ENCODE measurements around the gene HOXD12.
A peak's percentile ranks its signal among the peaks of the same experiment; 100 is the strongest.

HOXD12 gene

GRCh38 chr2:176081376-176081836 is 18.2 kb upstream of the HOXD12 start:
- DNase-seq (ENCODE audit: low spot score) = no peak

- peak; percentile 60 for DNase-seq (ENCODE audit: low spot score)
These were observed 17.6 kb upstream of the HOXD12 start for GRCh38 chr2:176081837-176082524.

GRCh38 chr2:176082525-176082823 is 17.1 kb upstream of the HOXD12 start:
- no peak for DNase-seq (ENCODE audit: low spot score)

GRCh38 chr2:176082824-176083751 is 16.5 kb upstream of the HOXD12 start:
- no peak for DNase-seq (ENCODE audit: low spot score)

- no peak for DNase-seq (ENCODE audit: low spot score)
These were observed 15.8 kb upstream of the HOXD12 start, which contains the start of gene EVX2 for GRCh38 chr2:176083796-176084261. Gene EVX2, minus strand, starts transcription at chr2:176083962. Its CDS starts 186 bp downstream, at chr2:176083776.

GRCh38 chr2:176084611-176085119 is 14.9 kb upstream of the HOXD12 start:
- DNase-seq (ENCODE audit: low spot score) = no peak

GRCh38 chr2:176085120-176085788 is 14.3 kb upstream of the HOXD12 start:
- DNase-seq (ENCODE audit: low spot score) = no peak

GRCh38 chr2:176085861-176086771 is 13.5 kb upstream of the HOXD12 start:
- DNase-seq (ENCODE audit: low spot score) = no peak

GRCh38 chr2:176087330-176088047 is 12.1 kb upstream of the HOXD12 start:
- DNase-seq (ENCODE audit: low spot score) = no peak

- peak; percentile 75 for DNase-seq (ENCODE audit: low spot score)
These were observed 11.3 kb upstream of the HOXD12 start for GRCh38 chr2:176088048-176088936.

GRCh38 chr2:176088937-176089842 is 10.4 kb upstream of the HOXD12 start:
- no peak for DNase-seq (ENCODE audit: low spot score)

GRCh38 chr2:176089843-176090395 is 9.7 kb upstream of the HOXD12 start:
- no peak for DNase-seq (ENCODE audit: low spot score)

- DNase-seq (ENCODE audit: low spot score) = no peak
These were observed 8.7 kb upstream of the HOXD12 start for GRCh38 chr2:176090862-176091261.

- no peak for DNase-seq (ENCODE audit: low spot score)
These were observed 8.0 kb upstream of the HOXD12 start for GRCh38 chr2:176091329-176092258.

GRCh38 chr2:176092270-176093144 is 7.1 kb upstream of the HOXD12 start, which contains the start of gene HOXD13:
Gene HOXD13, plus strand, starts transcription at chr2:176092721. Its CDS starts 170 bp downstream, at chr2:176092891.
- DNase-seq (ENCODE audit: low spot score) = no peak

Data from D341Med (cell line).